Esophagus squamous epithelium (tissue), 5 donors: ENCODE measurements around the gene NRP2. TPM values are rescaled to one million over a fixed set of nuclear protein-coding genes. Genes with fewer than 3 reads are reported as not detected.

Source experiments
- DNase-seq: peaks from one replicate; lab custom pipeline; 2025; lab: John Stamatoyannopoulos, UW
- H3K27ac ChIP-seq, 4 donors: fragments of 200-600 bp; sonication (generic); one replicate each; pipeline ENCODE4 v1.5.1; 2016 to 2019; ENCODE audit warnings: mild to moderate bottlenecking in 1 of 4
- H3K27me3 ChIP-seq, 4 donors: fragments of 200-600 bp; sonication (generic); 1 replicate in 3 of 4; 2 replicates in 1 of 4; pipeline versions ENCODE4 v1.5.1 to v1.6.0; 2017 to 2021; ENCODE audit warnings: antibody characterized with exemption in 1 of 4
- H3K36me3 ChIP-seq, 3 donors: fragments of 200-600 bp; sonication (generic); one replicate each; pipeline ENCODE4 v1.5.1; 2016 to 2019
- H3K4me1 ChIP-seq, 3 donors: fragments of 200-600 bp; sonication (generic); one replicate each; pipeline ENCODE4 v1.5.1; 2017 to 2019
- H3K4me3 ChIP-seq, 4 donors: fragments of 200-600 bp; sonication (generic); 1 replicate in 3 of 4; 2 replicates in 1 of 4; pipeline ENCODE4 v1.5.1; 2016 to 2019; ENCODE audit warnings: mild to moderate bottlenecking in 2 of 4, moderate library complexity in 1 of 4
- H3K9me3 ChIP-seq, 3 donors: fragments of 200-600 bp; sonication (generic); one replicate each; pipeline ENCODE4 v1.5.1; 2016 to 2019
- CTCF ChIP-seq, 6 experiments: fragments of 450-650 bp in 4 of 6; fragments of 200-600 bp in 2 of 6; sonication (generic) in 2 of 6; IDR thresholded peaks; one replicate each; pipeline ENCODE4 v1.5.1; 2016 to 2019; ENCODE audit warnings: antibody characterized with exemption in 6 of 6, mild to moderate bottlenecking in 4 of 6, moderate library complexity in 4 of 6
- POLR2A ChIP-seq, 4 donors: fragments of 450-650 bp; IDR thresholded peaks; one replicate each; pipeline ENCODE4 v1.6.1; 2017; ENCODE audit warnings: antibody characterized with exemption in 4 of 4, mild to moderate bottlenecking in 4 of 4, moderate library complexity in 3 of 4
- WGBS, 2 donors: methylation state at CpG; one replicate each; pipeline ENCODE4 v1.1.5; 2018; 5-methylcytosine and 5-hydroxymethylcytosine counted together
- intact Hi-C: fragments of 100-400 bp; cut with DNase I; formaldehyde crosslinking; loops from one replicate; pipeline ENCODE4 v1.15.0; 2022
- total RNA-seq, 4 donors: library from RNA; depleted of rRNA; stranded (reverse); fragments of >200 nt; gene quantifications; one replicate each; pipeline ENCODE4 v1.1.0, GENCODE V29; 2016
- donor health status: DM: yes; HTN: yes; CAD: no.

NRP2 gene
- total RNA-seq, 4 donors from 2014 or later = 7.1 to 58.6 (median 21.4) TPM

DNA sequence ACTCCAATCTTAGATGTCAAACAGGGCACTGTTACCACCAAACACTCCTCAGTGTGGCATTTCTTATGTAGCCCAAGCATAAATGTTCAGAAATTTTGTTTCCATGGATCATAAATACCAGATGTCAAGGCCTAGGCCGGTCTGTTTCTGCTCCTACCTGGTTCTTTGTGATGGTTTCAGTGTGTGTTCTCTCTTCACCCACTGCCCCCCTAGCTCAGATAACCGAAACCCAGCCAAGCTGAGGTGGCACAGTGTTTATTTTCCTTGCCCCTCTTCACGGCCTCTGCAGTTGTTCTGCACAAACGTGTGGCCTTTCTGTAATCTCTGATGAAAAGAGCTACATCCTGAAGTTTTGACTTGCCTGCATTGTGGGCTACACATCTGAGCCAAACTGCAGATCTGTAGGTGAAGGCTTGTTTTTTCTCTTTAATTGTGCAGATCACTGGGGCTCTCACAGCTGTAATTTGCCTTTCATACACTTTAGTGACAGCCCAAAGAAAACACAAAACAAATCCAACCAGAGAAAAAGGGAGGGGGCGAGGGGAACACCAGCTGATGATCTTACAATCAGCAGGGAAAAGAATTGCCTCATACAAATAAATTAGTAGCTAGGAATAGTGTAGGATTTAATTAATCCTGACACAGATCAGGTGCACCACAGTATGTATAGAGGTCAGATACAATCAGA lies 99.1 kb downstream of the NRP2 start:
- no peaks in the 10 kb centered on the region for H3K9me3 ChIP-seq
- TF ChIP-seq CTCF (IDR thresholded peaks at IDR 0.05) (no peak), POLR2A (IDR thresholded peaks at IDR 0.05) (no peak)
- H3K27me3 ChIP-seq = no peaks in the 10 kb centered on the region
- peak overlapping the region in 2 of 4 donors; percentile 13 to 47 for H3K27ac ChIP-seq
- H3K36me3 ChIP-seq = no peaks in the 10 kb centered on the region
- no peak overlapping the region for H3K4me3 ChIP-seq
- 61 to 63% methylated on average over 5 of the region's 5 CpGs for WGBS, 2 donors
- intact Hi-C loops = no loop called here
- H3K4me1 ChIP-seq = peaks cover 0 to 4% (median 1%) of the 10 kb centered on the region in 3 donors
- DNase-seq = no peak

DNA sequence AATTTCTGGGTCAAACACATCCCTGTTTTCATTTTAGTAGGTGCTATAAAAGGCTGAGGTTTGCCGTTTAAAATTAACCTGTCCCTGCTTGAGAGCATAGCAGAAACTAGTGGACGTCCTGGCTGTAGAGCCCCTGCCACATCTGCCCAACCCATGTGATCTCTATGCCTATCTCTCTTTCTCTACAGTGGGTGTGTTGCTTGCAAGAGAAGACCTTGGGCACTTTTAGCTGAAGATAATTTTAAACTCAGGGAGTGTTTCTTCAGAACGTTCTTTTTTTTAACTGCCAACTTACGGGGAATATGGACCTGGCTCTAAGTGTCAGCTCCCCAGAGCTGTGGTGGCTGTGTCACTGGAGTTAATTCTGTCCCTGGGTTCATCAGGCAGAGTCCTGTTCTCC lies 100.6 kb downstream of the NRP2 start:
- 74 to 75% methylated on average over 4 of the region's 4 CpGs for WGBS, 2 donors
- peak overlapping the region in 1 of 4 donors; percentile 34 for H3K27ac ChIP-seq
- intact Hi-C loops = no loop called here
- H3K36me3 ChIP-seq = no peaks in the 10 kb centered on the region
- H3K4me3 ChIP-seq = no peak overlapping the region
- no peaks in the 10 kb centered on the region for H3K27me3 ChIP-seq
- peaks cover 0 to 4% (median 0%) of the 10 kb centered on the region in 3 donors for H3K4me1 ChIP-seq
- TF ChIP-seq CTCF (IDR thresholded peaks at IDR 0.05) (no peak), POLR2A (IDR thresholded peaks at IDR 0.05) (no peak)
- no peaks in the 10 kb centered on the region for H3K9me3 ChIP-seq
- DNase-seq = no peak

DNA sequence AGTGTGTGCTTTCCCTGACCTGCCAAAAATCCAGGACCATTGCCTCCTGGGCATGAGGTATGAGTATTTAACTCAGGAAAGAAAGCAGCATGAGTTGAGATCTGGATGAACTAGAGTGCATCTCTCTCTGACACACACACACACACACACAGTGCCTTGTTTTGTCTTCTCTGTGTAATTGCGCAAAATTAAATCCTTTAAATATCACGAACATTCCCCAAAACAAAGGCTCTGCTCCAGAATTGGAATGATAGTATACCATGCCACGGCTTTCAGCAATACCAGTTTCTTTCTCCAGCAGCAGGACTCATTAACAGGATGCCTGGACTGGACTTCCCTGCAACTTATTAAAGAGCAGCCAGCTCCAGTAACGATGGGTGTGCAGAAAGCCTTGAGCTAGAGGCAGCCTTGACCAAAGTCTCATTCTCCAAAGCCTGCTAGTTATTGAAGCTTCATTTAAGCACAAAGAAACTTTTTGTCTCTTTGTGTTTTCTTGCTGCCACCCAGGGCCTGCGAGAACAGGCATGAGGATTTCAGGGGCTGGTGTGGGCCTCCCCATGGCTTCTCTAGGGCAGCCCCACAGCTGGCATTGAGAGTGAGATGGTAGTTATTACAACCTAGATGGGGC lies 101.7 kb downstream of the NRP2 start:
- peaks cover 0 to 4% (median 0%) of the 10 kb centered on the region in 3 donors for H3K4me1 ChIP-seq
- H3K9me3 ChIP-seq = no peaks in the 10 kb centered on the region
- intact Hi-C loops = no loop called here
- H3K4me3 ChIP-seq = no peak overlapping the region
- no peaks in the 10 kb centered on the region for H3K27me3 ChIP-seq
- H3K27ac ChIP-seq = peak overlapping the region in 1 of 4 donors; percentile 65
- WGBS, 2 donors = 74 to 80% methylated on average over 5 of the region's 5 CpGs
- no peaks in the 10 kb centered on the region for H3K36me3 ChIP-seq
- no peak for TF ChIP-seq POLR2A (IDR thresholded peaks at IDR 0.05)
- TF ChIP-seq CTCF (IDR thresholded peaks at IDR 0.05) = no peak
- DNase-seq = no peak

GRCh38 chr2:205785507-205786260 lies 103.4 kb downstream of the NRP2 start:
- Histone ChIP-seq H3K36me3 (no peaks in the 10 kb centered on the region), H3K4me1 (peaks cover 0 to 4% (median 0%) of the 10 kb centered on the region in 3 donors), H3K27me3 (no peaks in the 10 kb centered on the region), H3K4me3 (no peak overlapping the region), H3K27ac (peak overlapping the region in 2 of 4 donors; percentile 31 to 42), H3K9me3 (no peaks in the 10 kb centered on the region)
- WGBS, 2 donors = 62 to 74% methylated on average over 7 of the region's 7 CpGs
- DNase-seq = no peak
- intact Hi-C loops = no loop called here
- TF ChIP-seq POLR2A (IDR thresholded peaks at IDR 0.05) = no peak
- TF ChIP-seq CTCF (IDR thresholded peaks at IDR 0.05) = no peak
